HG03064 (cell line): ENCODE data around the gene FGD2.
A peak's percentile ranks its signal among the peaks of the same experiment; 100 is the strongest.

Source experiments
- ATAC-seq: cut with Tn5 transposase; IDR thresholded peaks from one replicate; pipeline ENCODE4 v1.9.1; 2021; ENCODE audit warnings: low read depth; ENCODE audit not compliant: unreplicated experiment

FGD2 gene

DNA sequence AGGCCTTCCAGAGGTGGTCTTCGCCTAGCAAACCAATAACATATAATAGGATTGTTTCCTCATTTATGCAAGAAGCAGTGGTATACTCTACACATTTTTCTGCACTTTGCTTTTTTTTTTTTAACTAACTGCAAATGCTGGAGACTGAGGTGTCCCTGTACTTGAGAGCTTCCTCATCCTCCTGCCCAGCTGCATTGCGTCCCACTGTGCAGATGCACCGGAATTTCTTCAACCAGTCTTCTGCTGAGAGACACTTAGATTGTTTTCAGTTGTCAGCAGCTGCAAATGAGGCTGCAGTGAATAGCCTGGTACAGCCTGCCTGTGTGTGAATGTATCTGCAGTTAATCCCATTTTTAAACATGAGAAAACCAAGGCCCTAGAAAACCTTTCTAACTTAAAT is 11.5 kb downstream of the FGD2 start:
- ATAC-seq = no peak

DNA sequence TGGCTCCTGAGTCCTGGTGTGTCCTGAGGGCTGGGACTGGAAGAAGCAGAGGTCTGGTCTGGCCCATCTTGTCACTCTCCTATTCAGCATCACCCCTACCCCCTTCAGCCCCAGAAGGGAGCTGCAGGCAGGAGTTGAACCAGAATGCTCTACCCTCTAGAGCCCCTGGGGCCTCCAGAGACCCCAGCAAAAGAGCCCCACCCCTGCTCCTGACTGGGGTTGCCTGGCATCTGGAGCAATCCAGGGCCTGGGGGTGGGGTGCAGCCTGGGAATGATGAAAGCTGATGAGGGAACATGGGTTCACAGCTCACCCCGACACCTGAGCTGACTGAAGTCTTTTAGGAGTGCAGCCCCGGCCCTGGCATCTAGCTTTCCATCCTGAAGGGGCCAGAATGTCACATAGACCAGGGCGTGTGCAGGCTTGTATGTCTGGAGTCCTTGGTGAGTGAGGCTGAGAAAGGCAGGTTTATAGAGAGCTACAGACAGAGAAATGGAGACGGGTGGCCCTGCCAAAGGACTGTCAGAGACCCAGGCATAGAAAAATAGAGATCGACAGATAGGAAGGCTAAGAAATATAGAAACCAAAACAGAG is 12.2 kb downstream of the FGD2 start:
- no peak for ATAC-seq

DNA sequence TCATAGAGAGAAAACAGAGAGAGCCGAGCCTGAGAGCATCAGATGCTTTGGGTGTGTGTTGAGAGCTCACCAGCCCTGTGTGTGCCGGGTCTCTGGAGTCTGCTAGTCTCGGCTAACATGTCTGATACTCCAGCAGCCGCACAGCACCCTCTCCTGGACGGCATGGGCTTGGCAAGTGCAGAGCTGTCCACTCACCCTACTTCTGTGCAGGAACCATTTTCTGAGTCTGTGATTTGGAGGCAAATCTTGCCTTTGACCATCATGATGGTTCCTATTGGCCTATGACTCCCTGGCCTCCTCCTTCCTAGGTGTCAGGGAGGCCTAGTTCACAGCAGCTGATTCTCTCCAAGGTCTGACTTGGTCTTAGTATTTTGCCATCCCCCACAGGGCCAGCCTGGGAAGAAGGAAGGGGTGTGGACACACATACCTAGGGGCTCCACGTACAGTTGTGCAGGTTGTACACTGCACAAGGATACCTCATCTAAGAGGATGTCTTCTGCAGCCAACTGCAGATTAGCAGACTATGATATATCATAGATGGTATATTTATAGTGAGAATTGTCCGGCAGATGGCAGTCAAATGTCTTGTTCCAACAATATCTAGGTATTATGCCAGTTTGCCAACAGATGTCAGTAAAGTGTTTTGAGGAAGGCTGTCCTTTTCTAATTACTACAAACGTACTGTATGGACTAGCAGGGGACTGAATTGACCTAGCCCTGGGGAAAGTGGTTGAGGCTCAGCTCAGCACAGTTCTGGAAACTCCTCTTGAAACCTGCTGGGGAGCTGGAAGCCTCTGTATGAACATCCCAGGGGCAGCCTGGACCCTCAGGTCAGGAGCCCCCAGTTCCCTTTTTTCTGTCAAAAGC is 13.0 kb downstream of the FGD2 start:
- ATAC-seq = peak; percentile 87

DNA sequence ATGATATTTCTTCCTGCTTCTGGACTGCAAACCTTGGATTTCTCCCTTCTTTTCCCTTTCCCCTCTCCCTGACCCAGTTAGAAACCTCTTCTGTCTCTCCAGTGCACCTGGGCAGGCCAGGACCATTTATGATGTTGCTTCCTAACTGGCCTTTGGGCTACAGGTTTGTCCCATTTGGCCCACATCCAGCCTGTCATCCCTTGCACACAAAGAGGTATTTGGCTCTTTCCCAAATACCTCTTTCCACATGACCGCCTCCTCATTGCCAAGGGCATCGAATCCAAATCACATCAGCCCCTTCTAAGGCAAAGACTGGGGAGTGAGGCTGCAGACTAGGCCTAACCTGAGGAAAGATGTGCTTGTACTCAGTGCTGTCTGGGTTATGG is 13.6 kb downstream of the FGD2 start:
- ATAC-seq = no peak

DNA sequence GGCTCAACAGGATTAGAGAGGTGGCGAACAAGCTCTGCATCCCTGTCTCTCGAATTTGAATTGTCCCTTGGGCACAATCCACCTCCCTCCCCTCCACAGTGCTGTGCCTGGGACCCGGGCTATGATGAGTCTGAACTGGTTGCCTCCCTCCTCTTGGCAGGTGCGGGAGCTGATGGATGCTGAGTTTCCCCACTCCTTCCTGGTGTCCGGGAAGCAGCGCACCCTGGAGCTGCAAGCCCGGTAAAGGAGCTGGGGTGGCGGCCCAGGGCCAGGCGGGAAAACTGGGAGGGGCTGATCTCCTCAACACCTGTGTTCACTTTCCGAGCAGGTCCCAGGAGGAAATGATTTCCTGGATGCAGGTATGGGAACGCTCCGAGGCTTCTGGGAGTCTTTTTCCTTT is 14.9 kb downstream of the FGD2 start:
- ATAC-seq = no peak

DNA sequence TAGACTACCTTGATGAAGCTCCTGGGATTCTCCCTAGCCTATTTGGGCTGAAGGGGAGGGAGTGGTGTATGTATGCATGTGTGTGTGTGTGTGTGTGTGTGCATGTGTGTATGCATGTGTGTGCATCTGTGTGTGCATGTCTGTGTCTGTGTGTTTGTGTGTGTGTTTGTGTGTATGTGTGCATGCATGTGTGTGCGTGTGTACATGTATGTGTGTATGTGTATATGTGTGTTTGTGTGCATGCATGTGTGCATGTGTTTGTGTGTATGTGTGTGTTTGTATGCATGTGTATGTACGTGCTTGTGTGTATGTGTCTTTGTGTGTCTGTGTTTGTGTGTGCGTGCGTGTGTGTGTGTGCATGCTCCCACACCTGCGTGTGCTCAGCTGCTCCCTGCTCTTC is 15.4 kb downstream of the FGD2 start:
- no peak for ATAC-seq

DNA sequence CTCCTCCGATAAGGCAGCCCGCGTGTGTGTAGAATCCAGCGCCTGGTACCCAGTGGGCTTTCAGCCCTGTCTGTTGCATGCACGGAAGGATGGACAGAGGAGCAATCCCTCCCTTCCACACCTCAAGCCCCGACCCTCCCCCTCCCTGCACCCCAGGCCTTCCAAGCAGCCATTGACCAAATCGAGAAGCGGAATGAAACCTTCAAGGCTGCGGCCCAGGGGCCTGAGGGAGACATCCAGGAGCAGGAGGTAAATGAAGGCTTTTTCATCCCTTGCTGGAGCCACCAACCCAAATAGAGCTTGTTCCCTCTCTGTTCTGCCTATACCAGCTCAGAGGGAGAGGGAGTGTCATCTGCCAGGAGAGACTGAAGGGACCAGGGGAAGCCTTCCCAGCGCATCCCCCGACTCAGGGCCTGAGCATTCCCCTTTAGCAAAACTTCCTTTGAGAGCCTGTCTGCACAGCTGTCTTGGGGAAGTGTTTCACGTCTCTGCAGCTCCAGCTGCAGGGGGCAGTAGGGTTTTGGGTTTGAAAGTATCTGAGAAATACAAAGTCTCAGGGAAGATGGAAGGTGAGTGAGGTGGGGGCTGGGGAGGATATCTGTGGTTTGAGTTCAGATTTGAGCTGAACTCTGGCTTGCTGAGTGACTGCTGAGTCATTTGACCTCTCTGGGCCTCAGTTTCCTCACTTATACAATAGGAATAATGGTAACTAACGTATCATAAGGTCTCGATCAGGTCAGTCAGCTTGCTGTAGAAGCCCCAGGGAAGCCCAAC is 16.1 kb downstream of the FGD2 start:
- no peak for ATAC-seq

DNA sequence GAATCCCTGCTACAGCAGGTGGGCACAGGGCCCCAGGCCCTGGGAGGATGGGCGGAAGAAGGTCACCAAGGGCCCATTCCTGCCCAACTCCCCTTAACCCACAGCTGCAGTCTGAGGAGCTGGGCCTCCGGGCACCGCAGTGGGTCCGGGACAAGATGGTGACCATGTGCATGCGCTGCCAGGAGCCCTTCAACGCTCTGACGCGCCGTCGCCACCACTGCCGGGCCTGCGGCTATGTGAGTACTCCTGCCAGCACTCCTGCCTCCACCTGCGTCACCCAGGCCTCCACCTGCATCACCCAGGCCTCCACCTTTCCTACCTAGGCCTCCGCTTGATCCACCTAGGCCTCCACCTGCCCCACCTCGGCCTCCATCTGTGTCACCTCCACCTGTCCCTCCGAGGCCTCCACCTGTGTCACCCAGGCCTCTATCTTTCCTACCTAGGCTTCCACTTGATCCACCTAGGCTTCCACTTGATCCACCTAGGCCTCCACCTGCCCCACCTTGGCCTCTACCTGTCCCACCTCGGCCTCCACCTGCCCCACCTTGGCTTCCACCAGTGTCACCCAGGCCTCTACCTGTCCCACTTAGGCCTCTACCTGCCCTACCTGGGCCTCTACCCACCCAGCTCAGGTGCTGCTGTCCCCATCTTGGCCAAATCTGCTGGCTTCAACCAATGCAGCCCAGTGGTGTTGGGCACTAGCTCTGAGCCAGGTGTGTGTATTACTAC is 16.8 kb downstream of the FGD2 start:
- no peak for ATAC-seq

DNA sequence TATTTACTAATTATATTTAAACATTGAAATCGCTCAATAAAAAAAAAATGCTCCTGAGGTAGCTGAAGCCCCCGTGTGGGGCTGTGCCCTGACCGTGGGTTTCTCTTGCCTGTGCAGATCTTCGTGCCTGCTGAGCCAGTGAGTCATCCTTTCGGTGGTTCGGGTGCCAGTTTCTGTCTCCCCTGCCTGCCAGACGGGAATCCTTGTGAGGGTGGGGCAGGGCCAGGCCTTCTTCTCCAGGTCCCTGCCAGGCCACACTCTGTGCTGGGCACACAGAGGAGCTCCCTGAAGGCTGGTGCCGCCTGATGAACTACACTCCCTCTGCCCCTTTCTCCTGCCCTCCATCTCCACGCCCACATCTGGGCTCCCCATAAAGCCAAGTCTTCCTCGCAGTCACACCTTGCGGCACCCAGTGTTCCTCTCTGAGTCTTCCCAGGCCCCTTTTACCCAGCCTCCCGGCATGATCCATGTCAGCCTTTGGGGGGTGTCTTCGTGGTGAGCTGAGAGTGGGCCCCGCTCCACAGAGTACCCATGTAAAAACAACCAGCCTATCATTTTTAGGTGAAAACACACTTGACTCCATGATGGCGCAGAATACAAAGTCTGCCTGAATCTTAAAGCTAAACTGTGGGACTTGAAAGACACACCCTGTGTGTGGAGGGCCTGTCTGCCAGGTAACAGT is 19.3 kb downstream of the FGD2 start:
- no peak for ATAC-seq

DNA sequence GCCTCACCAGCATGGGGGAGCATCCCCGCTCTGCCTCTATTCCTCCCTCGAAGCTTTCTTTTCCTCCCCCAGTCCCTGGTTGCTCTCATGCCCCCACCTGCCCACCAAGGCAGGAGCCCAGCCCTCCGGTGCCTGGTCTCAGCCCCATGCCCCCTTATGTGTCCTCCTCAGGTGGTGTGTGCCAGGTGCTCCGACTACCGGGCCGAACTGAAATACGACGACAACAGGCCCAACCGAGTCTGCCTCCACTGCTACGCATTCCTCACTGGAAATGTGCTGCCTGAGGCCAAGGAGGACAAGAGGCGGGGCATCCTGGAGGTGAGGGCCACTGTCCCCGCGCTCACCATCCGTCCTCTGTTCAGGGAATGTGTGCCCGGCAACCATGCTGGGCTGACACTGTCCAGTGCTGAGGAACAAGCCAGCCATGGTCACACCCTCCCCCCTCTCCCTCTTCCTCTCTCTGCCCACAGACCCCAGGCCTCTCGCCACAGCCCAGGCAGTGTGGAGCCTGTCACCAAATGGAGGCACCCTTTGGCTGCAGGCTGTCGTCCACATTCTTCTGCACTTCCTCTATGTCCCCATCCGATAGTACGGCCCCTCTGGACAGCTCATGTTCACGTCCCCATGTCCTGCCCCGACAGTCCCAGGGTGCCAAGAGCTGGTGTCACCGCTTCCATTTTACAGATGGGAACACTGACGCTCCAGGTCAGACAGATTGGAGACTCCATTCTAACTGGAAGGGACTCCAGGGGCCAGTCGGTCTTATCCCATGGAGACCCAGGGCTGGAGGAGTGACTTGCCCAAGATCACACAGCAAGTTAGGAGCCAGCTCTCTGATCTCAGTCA is 20.4 kb downstream of the FGD2 start:
- no peak for ATAC-seq

DNA sequence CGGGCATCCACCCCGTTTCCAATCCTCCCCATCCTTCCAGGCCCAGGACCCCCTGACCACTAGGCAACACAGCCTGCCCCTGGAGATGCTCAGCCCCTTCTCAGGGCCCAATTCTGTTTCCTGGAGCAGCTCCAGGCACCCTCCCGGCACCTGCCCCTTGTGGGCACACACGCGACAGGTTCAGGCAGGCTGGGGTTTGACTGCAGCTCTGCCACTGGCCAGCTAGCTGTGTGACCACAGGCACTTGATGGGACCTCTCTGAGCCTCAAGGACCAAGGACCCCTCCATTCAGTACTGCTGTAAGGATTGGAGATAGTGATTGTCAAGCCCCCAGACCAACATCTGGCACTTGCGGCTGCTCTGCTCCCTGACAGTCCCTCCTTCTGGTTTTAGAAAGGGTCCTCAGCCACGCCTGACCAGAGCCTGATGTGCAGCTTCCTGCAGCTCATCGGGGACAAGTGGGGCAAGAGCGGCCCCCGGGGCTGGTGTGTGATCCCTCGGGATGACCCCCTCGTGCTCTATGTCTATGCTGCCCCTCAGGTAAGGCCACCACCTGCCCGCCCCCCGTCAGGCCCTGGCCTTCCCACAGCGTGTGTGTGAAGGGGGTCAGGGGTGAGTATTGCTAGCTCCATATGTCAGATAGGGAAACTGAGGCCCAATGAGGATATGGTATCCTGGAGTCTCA is 21.7 kb downstream of the FGD2 start:
- no peak for ATAC-seq

DNA sequence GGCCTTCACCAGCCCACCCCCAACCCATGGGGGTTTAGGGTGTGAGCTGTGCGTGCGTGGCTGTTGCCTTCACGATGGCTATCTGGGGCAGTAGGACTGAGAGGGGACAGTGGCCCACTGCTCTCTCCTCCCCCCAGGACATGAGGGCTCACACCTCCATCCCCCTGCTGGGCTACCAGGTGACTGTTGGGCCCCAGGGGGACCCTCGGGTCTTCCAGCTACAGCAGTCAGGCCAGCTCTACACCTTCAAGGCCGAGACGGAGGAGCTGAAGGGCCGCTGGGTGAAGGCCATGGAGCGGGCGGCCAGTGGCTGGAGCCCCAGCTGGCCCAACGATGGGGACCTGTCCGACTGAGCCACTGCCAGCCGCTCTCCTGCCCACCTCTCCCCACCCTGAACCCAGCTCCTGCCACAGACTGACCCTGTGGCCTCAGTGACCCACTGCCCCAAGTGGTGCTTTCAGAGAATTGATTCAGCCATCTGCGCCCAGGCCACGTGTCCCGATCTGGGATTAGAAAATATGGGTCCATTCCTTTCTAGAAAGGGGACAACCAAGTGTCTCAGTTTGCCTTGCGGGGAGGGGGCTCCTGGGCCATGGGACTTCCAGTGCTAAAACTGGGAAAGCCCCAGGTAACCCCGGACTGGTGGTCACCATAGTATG is 22.5 kb downstream of the FGD2 start:
- no peak for ATAC-seq

DNA sequence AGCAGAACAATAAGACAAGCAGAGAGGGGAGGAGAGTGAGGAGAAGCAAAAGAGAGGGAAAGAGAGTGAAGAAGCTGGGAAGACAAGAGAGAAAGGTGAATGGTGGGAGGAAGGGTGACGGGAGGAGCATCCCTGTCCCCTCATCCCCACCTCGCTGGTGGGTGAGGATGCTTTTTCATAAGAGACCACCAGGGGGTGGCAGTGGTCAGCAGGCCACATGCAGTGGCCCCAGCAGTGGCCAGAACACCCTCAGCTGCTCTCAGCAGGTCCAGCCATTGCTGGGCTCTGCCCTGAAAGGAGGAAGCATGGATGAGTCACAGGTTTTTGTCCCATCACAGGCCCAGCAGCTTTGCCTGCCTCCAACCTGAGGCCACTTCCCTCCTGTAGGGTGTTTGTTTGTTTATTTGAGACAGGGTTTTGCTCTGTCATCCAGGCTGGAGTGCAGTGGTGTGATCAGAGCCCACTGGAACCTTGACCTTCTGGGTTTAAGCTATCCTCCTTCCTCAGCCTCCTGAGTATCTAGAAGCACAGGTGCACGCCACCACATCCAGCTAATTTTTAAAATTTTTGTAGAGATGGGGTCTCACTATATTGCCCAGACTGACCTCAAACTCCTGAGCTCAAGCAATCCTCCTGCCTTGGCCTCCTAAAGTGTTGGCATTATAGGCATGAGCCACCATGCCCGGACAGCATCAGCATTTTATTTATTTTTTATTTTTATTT is 24.0 kb downstream of the FGD2 start:
- ATAC-seq = no peak

DNA sequence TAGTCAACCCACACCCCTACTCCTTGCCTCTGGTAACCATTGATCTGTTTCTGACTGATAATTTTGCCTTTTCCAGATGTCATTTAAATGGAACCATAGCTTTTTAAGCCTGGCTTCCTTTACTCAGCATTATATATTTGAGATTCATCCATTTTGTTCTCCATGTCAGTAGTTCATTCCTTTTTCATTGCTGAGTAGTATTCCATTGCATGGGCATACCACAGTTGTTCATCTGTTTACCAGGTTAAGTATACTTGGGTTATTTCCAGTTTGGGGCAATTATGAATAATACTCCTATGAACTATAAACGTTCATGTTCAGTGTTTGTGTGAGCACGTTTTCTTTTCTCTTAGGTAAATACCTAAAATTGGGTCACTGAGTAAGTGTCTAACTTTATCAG is 25.1 kb downstream of the FGD2 start:
- no peak for ATAC-seq

DNA sequence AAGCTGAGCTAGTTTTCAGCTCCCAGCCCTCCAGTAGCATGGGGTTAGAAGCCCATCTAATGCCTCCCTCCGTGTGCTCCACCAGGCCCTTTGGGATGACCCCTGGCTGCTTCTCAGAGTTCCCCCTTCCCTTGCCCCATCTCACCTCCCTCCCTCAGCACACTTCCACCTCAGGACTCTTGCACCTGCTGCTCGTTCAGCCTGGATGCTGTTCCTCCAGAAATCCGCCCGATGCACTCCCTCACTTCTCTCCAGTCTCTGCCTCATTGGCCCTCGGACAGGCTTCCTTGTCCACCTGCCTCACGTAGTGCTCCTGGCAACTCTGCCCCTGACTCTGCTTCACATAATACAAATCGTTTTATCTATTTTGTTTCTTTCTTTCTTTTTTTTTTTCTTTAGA is 26.8 kb downstream of the FGD2 start:
- no peak for ATAC-seq

DNA sequence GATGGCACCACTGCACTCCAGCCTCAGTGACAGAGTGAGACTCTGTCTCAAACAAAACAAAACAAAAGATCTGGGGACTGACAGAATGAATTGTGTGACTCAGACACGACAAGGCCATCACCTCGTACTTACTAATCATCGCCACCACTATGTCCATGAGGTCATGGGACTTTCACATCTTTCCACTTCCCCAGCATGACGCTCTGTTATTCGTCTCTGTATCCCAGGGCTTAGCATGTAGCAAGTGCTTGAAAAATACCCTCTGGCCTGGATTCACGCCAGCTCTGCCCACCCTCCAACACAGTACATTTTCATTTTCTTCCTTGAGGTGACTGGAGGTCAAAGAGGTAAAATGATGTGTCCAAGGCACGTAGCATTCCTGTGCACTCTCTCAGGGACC is 27.8 kb downstream of the FGD2 start:
- ATAC-seq = no peak

DNA sequence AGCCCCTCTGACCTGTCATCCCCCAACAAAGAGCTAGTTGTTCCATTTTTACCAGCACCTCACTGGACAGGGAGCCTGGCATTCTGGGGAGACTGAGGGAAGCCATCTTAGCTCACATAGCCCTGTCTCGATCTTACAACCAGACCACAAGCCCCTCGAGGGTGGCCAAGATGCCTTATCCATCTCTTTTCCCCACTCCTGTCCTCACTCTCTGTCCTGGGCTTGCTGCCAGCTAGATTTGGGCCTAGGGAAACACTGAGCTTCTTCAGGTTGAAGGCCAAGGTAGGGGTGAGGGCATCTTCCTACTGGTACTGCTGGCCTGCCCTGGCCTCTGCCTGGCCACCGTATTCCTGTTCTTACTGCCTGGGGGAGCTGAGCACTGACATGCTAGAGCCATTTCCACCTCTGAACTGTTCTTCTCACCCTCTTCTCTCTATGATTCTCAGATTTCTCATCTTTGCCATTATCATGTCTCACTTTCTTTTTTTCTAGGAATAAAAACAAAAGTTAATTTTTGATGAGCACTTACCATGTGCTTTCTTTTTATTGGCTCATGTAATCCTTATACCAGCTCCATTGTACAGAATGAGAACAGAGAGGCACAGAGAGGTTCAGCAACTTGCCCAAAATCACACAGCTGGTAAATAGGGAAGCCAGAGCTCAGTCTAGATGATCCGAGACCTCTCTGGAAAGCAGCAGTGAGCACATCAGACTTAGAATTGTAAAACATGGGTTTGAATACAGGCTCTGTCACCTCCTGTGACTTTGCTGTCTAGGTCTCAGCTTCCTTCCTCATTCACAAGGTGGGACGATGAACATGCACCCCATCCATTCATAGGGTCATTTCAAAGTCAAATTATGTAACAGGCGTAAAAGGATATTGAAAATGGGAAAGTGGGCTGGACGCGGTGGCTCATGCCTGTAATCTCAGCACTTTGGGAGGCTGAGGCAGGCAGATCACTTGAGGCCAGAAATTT is 28.7 kb downstream of the FGD2 start:
- ATAC-seq = no peak
